IPS DF 19.7 (cell line): ENCODE results near the gene ANKRD36.
"Not testable (repeated sequence)": the region's sequence is repeated elsewhere in the genome, so short reads cannot be mapped to it uniquely, and the experiment has no call there.

Experiments
- DNase-seq: peaks from one replicate; pipeline ENCODE4 v3.0.0-alpha.2; 2013; ENCODE audit warnings: low read depth, low spot score

Gene ANKRD36

GRCh38 chr2:97113050-97113881, at the start of gene ANKRD36:
Gene ANKRD36, plus strand, starts transcription at chr2:97113153. Its CDS starts 587 bp downstream, at chr2:97113740.
- DNase-seq, result not testable (repeated sequence)

- DNase-seq, result not testable (repeated sequence)
Observed at GRCh38 chr2:97066030-97066429, 46.9 kb upstream of the ANKRD36 start.

DNA sequence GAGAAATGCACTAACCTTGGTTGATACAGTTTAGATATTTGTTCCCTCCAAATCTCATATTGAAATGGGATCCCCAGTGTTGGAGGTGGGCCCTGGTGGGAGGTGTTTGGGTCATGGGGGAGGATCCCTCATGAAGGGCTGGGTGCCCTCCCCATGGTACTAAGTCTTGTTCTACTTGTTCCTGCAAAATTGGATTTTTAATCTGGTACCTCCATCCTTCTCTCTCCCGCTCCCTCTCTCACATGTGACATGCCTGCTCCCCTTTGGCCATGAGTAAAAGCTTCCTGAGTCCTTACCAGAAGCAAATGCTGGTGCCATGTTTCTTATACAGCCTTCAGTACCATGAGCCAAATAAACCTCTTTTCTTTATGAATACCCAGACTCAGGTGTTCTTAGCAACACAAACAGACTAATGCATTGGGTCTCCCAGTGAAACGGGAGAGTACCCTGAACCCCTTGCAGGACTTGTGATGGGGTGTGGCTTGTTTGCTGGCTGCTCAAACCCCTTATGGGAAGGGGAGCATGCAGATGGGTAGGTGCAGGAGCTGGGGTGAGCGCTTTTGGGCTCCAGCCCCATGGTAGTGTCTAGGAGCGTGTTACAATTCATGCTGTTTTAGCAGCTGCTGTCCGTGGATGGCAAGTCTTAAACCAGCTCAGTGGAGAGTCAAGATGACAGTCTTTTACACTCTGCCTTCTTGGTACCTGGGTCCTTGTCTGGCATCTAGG, 45.5 kb upstream of the ANKRD36 start:
- DNase-seq, result no peak

DNA sequence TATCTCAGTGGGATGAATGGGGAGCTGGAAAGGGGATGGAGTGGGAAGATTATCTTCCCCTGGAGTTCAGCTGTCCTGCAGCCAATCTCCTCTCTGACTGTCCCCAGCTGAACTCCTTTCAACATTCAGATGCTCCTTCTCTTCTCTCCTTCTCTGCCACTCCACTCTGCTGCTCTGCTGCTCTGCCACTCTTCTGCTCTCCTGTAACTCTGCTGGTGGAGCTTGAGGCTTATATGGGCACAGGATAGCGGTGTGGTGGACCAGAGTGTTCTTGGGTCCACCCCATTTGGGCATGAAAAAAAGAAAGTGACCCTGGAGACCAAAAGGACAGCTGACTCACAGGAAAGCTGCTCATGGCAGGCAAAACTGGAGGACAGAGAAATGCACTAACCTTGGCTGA, 44.9 kb upstream of the ANKRD36 start:
- no peak for DNase-seq

- not testable (repeated sequence) for DNase-seq
Observed at GRCh38 chr2:97068722-97069121, 44.2 kb upstream of the ANKRD36 start.

DNA sequence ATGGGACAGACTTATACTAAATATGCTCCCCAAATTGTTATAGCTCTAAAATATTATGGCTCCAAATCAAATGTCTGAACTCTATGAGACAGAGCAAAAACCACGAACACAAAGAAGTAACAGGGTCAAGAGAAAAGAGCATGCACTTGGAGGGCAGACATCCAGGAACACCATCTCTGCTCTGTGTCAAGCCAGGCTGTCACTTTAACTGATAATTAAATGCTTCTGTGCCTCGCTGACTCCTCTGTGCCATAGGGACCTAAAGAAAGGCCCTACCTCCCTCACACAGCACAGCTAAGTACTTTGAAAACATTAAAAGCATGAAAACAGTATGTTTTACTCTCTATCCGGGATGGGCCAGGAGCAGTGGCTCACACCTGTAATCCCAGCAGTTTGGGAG, 42.0 kb upstream of the ANKRD36 start:
- not testable (repeated sequence) for DNase-seq

GRCh38 chr2:97077213-97077612, 35.7 kb upstream of the ANKRD36 start:
- DNase-seq, result not testable (repeated sequence)

DNA sequence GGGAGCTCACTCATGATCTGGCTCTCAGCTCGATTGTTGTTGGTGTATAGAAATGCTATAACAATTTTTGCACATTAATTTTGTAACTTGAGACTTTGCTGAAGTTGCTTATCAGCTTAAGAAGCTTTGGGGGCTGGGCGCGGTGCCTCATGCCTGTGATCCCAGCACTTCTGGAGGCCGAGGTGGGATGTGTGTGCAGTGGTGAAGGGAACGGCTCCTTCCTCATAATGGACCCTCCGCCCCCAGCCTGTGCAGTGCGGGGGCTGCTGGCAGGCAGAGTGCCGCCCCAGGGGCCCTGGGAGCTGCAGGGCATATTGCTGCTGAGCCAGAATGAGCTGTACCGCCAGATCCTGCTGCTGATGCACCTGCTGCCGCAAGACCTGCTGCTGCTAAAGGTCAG, 32.1 kb upstream of the ANKRD36 start:
- not testable (repeated sequence) for DNase-seq

DNA sequence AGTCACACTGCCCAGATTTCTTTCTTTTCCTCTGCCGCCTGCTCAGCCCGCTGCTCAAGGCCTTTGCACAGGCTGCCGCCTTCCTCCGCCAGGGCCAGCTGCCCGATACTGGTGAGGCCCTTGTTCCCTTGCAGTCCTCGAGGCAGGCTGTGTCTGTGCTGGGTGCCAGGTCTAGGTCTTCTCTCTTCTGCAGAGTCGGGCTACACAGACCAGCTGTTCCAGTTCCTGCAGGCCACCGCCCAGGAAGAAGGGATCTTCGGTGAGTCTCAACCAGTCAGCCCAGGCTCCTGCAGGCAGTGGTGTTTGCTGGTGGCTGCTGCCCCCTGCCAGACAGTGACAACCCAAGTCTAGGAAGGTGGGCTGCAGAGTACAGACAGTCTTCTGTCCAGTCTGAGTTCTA, 30.7 kb upstream of the ANKRD36 start:
- not testable (repeated sequence) for DNase-seq

DNA sequence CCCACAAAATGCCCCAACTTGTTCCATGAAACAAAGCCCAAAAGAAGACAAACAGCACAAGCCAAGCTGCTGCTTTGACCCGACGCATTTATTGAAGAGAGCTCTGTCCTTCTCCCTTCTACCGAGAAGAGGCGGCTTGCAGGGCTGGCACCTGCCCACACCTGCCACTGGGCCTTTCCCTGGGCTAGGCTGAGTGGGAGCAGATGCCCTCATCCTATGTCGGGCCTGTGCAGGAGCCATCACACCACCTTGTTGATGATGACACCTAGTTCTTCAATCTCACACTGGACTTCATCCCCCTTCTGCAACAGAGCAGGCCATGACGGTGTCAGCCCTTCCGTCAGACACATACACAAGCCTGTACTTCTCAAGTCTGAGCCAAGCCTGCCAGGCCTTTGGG, 29.4 kb upstream of the ANKRD36 start:
- not testable (repeated sequence) for DNase-seq

GRCh38 chr2:97085093-97085492, 27.9 kb upstream of the ANKRD36 start:
- not testable (repeated sequence) for DNase-seq

GRCh38 chr2:97088706-97089105, 24.2 kb upstream of the ANKRD36 start:
- not testable (repeated sequence) for DNase-seq

DNA sequence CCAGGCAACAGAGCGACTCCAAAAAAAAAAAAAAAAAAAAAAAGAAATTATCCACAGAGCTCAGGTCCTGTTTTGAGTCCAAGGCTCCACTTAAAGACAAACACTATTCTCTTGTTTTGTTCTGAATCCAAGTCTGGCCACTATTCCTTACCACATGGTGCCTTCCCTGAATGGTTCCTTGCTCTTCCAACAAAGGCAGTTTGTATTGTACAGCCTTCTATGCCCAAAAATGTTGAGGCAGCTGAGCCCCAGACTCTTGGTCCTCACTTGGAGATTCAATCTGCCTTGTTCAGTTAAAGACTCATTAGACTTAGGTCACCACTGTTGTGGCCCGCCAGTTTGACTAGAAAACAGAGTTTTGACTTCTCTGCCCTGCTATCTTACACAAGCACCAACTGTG, 20.0 kb upstream of the ANKRD36 start:
- DNase-seq, result not testable (repeated sequence)

DNA sequence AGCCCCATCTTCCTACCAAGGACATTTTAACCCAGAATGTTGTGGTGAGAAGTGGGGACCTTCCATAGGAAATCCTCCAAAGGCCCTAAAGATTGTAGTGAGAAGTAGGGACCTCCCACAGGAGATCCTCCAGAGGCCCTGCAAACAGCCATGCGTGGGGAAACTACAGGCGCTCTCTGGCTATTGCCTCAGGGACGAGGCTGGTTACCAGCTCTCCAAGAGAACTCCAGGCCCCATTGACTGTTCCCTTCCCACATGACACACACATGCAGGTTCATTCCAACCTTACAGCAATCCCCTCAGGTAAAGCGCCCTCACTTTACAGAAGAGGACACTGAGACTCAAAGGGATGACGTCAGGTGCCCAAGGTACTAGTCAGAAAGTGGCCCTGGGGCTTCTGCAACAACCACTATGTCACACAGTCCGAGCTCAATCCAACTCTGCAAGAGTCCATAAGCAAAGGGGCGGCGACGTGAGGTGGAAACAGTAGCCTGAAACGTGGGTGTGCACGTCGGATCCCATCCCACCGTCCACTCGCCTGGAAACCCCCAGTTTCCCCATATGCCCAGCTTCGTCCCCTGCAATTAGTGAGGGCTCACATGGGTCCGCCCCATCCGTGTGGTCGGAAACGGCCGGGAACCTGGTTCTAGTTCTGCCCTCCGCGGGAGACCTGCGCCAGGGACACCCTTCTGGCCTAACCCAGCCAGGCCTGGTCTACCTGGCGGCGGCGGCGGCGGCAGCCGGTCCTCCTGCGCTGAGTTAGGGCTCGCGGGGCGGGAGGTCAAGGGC, 18.8 kb upstream of the ANKRD36 start:
- DNase-seq, result not testable (repeated sequence)

- not testable (repeated sequence) for DNase-seq
Observed at GRCh38 chr2:97094772-97095611, 18.0 kb upstream of the ANKRD36 start, which contains the start of gene FAHD2B. Gene FAHD2B, minus strand, starts transcription at chr2:97094882. Its CDS starts 3,176 bp downstream, at chr2:97091706.

- DNase-seq, result no peak
Observed at GRCh38 chr2:97095661-97096060, 17.3 kb upstream of the ANKRD36 start.

DNA sequence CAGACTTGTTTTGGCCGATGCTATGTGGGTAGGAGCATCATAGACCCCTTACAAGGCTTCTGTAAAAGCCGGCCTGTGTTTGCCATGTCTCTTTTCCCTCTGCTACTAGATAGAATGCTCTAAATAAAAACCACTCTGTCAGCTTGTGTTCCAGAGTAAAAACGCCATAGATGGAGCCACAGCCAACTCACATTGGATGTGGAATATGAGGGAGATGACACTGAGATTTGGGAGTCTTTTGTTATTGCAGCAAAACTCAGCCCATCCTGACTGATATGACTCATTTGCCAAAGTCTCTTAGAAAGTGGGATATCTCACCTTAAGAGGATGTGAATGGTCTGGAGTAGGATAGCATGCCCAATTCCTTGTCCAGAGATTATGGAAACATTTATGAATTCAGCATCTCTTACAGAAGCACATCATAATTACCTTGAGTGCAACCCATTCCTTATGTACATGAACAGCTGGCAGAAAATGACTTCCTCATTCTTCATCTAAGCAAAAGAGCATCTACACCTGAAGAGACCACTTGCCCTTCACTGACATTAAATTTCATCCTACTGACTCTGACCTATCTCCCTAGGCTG, 14.1 kb upstream of the ANKRD36 start:
- DNase-seq, result not testable (repeated sequence)

GRCh38 chr2:97106878-97107277, 6.1 kb upstream of the ANKRD36 start:
- DNase-seq, result not testable (repeated sequence)

DNA sequence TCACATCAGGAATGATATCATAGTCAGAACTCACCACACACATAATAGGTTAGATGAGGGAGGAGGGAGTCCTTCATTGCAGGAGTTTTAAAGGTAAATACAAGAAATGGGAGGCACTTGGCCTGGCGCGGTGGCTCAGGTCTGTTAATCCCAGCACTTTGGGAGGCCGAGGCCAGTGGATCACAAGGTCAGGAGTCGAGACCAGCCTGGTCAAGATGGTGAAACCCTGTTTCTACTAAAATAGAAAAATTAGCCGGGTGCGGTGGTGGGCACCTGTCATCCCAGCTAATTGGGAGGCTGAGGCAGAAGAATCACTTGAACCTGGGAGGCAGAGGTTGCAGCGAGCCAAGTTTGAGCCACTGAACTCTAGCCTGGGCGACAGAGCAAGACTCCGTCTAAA, 1.7 kb upstream of the ANKRD36 start:
- DNase-seq, result not testable (repeated sequence)

GRCh38 chr2:97112320-97113049, 468 bp upstream of the ANKRD36 start:
- DNase-seq, result not testable (repeated sequence)
